Adipocyte (in vitro differentiated cells): ENCODE results near the gene PITPNM3.

Experiments
- DNase-seq: peaks from one replicate; pipeline ENCODE4 v3.0.0-alpha.2; 2015; ENCODE audit warnings: low read depth
- H3K27me3 ChIP-seq: replicated peaks from 2 replicates; pipeline ENCODE4 v1.7.0; 2013; ENCODE audit warnings: mild to moderate bottlenecking, low read length, moderate library complexity; ENCODE audit not compliant: control insufficient read depth, insufficient read depth
- H3K36me3 ChIP-seq: 2 replicates; pipeline ENCODE4 v1.7.0; 2013; ENCODE audit warnings: low read length, mild to moderate bottlenecking, moderate library complexity; ENCODE audit not compliant: control insufficient read depth, insufficient read depth, severe bottlenecking
- H3K4me1 ChIP-seq: 2 replicates; pipeline ENCODE4 v1.7.0; 2013; ENCODE audit warnings: mild to moderate bottlenecking, low read length, moderate library complexity; ENCODE audit not compliant: control insufficient read depth, insufficient read depth
- H3K4me3 ChIP-seq: 2 replicates; pipeline ENCODE4 v1.7.0; 2013; ENCODE audit warnings: mild to moderate bottlenecking, low read length, moderate library complexity
- H3K9ac ChIP-seq: 2 replicates; pipeline ENCODE4 v1.7.0; 2013; ENCODE audit warnings: mild to moderate bottlenecking, low read length, moderate library complexity
- H3K9me3 ChIP-seq: 2 replicates; pipeline ENCODE4 v1.7.0; 2013; ENCODE audit warnings: mild to moderate bottlenecking, low read length, moderate library complexity; ENCODE audit not compliant: control insufficient read depth

PITPNM3 gene

DNA sequence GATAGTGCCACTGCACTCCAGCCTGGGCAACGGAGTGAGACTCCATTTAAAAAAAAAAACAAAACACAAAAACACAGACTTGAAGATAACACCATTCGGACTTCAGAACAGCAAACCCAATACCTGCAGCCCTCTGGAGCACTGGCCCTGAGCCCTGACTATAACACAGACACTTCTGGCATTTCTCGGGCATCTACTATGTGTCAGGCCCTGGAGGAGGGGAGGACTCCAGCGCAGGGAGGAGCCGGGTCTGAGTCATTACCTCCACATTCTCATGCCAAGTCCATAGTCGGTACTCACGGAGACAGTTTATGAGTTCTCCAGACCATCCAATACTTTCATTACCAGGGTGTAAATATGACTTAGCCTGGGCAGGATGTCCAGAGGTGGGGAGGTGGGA lies 48.8 kb downstream of the PITPNM3 start:
- Histone ChIP-seq H3K9ac (no peak overlapping the region), H3K4me3 (no peak overlapping the region), H3K36me3 (no peaks in the 10 kb centered on the region), H3K27me3 (no peaks in the 10 kb centered on the region), H3K4me1 (peaks cover 36% of the 10 kb centered on the region), H3K9me3 (no peaks in the 10 kb centered on the region)
- DNase-seq = peak; percentile 78

DNA sequence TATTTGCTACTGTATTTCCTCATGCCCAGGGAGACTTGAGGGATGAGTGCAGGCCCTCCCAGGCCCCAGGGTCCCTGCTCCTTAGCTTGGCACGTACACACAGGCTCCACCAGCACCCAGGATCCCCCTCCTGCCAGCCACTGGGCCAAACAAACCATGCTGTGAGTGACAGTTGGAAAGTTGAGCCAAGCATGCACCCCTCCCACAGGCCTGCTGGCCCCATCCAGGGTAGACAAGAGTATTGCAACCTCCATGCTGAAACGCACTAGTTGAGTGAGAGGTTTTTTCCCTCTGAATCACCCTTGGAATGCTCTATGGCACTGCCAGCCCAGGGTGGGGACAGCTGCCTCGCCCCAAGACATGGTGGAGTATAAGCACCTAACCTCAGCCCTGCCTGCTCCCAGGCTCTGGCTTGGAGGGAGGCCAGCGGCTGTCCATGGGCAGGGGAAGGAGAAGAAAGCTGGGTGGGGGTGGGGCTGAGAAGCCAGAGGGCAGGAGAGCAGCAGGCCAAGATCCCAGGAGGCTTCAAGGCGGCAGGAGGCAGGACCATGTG lies 49.6 kb downstream of the PITPNM3 start:
- Histone ChIP-seq H3K9me3 (no peaks in the 10 kb centered on the region), H3K36me3 (no peaks in the 10 kb centered on the region), H3K27me3 (no peaks in the 10 kb centered on the region), H3K4me1 (peaks cover 36% of the 10 kb centered on the region), H3K4me3 (no peak overlapping the region), H3K9ac (no peak overlapping the region)
- DNase-seq = peak; percentile 59

DNA sequence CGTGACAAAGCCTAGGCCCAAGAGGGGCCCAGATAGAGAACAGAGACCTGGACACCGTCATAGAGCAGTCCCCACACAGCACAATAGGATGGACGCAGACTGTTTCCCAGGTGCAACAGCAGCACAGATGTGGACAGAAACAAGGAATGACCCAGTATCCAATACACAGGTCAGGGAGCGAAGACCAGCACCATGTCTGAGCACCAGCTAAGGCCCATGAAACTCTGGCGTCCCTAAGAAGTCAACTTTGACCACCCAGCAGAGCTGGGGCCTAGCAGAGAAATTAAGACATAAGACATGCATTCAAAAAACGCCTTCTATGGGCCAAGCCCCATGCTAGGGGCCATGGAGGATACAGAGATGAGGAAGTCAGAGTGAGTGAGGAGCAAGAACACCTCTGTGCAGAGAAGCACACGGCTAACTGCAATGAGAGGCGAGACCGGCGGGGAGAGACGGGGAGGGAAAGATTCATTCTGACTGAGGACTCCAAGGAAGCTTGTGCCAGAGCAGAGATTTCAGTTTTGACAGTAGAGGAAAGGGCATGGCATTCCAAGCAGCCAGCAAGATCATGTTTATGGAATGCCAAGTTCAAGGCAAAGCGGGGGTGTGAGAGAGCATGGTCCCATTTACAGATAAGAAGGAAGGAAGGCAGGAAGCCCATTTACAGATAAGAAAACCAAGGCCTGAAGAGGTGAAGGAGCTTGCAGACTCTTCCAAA lies 50.8 kb downstream of the PITPNM3 start:
- peak; percentile 34 for DNase-seq
- no peaks in the 10 kb centered on the region for H3K9me3 ChIP-seq
- H3K9ac ChIP-seq = peak overlapping the region; percentile 23
- peak overlapping the region; percentile 25 for H3K4me3 ChIP-seq
- no peaks in the 10 kb centered on the region for H3K27me3 ChIP-seq
- H3K36me3 ChIP-seq = no peaks in the 10 kb centered on the region
- peaks cover 36% of the 10 kb centered on the region for H3K4me1 ChIP-seq

DNA sequence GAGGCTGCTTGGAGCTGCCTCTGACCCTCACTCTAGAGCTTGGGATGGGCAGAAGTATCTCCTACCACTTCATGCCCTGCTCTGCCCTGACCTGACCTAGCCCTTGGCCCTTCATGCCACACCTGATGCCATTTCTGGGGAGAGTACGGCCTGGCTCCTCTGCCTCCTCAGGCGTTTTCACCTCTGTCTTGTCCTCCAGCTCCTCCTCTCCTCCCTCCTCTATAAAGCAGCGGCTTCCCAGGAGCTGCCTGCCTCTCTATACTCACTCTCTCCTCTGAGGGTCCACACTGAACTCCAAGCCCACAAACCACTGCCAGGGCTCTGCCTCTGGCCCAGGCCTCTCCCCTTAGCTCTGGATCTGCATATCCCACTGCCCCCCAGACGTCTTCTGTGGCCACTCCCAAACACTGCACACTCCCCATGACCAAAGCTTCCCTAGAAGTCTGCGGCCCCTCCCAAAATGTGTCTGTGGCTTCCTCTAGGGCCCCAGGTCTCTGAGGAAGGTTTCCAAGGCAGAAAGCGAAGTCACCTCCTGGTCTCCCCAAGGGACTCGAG lies 52.6 kb downstream of the PITPNM3 start:
- Histone ChIP-seq H3K4me1 (peaks cover 29% of the 10 kb centered on the region), H3K9me3 (no peaks in the 10 kb centered on the region), H3K4me3 (no peak overlapping the region), H3K36me3 (no peaks in the 10 kb centered on the region), H3K27me3 (no peaks in the 10 kb centered on the region), H3K9ac (no peak overlapping the region)
- DNase-seq = no peak

DNA sequence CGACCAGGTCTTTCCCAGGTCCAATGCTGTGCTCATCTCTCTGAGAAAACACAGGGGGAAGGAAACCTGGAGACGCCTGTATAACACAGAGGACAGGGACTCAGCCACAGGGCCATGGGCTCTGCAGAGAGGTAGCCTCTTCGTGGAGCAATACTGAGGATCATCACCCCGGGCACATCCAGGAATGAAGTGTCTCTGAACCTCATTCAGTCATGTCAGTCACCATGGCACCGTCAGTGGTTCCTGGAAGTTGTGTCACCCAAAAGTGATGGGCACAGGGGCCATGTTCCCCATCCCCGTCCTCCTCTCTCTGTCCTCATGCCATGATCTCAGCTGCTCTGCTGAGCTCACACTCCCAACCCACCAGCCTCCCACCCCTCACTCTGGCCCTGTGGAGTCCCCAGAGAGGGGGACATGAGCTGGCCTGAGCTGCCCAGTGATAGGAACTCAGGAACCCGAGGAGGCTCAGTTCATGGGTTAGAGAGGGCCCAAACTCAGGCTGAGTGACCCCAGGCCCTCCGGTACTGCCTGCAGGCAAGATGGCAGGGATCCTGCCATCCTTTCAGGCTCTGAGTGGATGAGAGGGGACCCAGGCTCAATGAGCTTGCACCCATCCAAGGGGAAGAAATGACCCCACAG lies 53.4 kb downstream of the PITPNM3 start:
- H3K36me3 ChIP-seq = no peaks in the 10 kb centered on the region
- no peak overlapping the region for H3K9ac ChIP-seq
- no peak for DNase-seq
- H3K9me3 ChIP-seq = no peaks in the 10 kb centered on the region
- H3K4me1 ChIP-seq = peaks cover 26% of the 10 kb centered on the region
- no peaks in the 10 kb centered on the region for H3K27me3 ChIP-seq
- H3K4me3 ChIP-seq = no peak overlapping the region

DNA sequence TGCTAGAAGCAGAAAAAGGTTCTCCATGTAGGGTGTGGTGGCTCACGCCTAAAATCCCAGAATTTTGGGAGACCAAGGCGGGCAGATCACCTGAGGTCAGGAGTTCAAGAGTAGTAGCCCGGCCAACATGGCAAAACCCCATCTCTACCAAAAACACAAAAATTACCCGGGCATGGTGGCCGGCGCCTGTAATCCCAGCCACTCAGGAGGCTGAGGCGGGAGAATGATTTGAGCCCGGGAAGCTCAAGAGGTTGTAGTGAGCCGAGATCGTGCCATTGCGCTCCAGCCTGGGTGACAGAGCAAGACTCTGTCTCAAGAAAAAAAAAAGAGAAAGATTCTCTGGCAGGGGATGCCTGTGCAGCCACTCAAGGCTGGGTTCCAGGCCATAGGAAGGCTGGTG lies 54.2 kb downstream of the PITPNM3 start:
- Histone ChIP-seq H3K9me3 (no peaks in the 10 kb centered on the region), H3K27me3 (peaks cover 2% of the 10 kb centered on the region), H3K4me3 (no peak overlapping the region), H3K9ac (no peak overlapping the region), H3K4me1 (peaks cover 19% of the 10 kb centered on the region), H3K36me3 (no peaks in the 10 kb centered on the region)
- no peak for DNase-seq

DNA sequence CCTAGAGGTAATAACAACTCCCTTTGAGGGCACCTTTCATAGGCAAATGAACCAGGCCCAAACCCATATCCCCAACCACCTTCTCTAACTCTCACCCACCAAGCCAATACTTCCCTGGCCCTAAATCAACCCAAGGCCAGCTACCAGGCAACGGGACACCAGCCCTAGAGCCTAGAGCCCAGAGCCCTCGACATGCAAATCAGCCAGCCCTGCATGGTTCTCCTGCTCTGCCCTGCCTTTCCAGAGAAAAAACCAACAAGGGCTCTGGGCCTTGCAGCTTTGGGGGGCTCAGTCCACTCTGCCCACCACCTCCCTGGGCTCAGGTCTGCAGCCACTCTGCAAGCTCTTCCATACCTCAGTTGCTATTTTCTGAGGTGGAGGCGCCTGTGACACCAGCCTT lies 55.0 kb downstream of the PITPNM3 start:
- DNase-seq = no peak
- peaks cover 11% of the 10 kb centered on the region for H3K4me1 ChIP-seq
- H3K9me3 ChIP-seq = no peaks in the 10 kb centered on the region
- peaks cover 7% of the 10 kb centered on the region for H3K27me3 ChIP-seq
- H3K4me3 ChIP-seq = no peak overlapping the region
- no peaks in the 10 kb centered on the region for H3K36me3 ChIP-seq
- no peak overlapping the region for H3K9ac ChIP-seq

DNA sequence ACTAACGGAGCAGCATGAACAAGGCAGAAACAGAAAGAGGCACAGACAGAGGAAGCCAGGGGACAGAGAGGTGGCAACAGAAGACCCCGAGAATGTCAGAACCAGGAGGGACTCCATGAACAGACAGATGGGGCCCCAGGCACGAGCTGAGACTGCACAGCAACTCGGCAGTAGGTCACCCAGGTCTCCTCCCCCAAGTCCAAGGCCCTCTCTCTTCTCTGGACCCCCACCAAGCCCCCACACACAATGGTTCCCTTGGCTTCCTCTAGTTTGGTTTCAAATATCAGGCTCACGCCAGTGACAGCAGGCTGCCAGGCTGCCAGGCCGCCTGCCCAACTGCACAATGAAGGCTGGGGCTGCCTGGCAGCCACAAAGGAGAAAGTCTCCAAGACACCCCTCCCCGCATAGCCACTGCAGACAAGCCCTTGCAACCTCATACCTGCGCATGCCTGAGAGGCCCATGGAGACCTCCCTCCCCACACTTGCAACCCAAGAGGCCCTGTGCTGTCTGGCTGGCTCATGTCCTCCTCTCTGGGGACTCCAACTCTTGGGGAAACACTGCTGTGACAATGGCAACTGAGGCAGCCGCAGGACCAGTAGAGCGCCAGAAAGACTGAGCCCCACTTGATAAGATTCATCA lies 57.3 kb downstream of the PITPNM3 start:
- Histone ChIP-seq H3K4me3 (no peak overlapping the region), H3K36me3 (no peaks in the 10 kb centered on the region), H3K27me3 (peaks cover 19% of the 10 kb centered on the region), H3K9me3 (no peaks in the 10 kb centered on the region), H3K4me1 (no peaks in the 10 kb centered on the region), H3K9ac (no peak overlapping the region)
- no peak for DNase-seq

DNA sequence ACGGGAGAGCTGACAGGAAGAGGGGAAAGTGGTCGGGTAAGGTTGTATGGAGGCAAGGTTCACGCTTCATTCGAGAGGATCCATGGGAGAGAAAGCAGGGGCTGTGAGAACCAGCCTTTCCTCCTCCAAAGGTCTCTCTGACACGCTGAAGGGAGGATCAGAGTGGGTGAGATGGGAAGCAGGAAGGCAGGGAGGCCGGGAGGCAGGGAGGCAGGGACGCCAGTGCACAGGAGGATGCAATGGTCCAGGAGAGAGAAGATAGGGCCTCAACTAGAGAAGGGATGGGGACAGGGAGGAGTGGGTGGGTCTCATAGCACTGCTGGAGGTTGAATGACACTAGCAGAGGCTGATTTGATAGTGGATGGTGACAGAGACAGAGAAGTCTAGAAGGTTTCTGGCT lies 58.0 kb downstream of the PITPNM3 start:
- H3K27me3 ChIP-seq = peaks cover 19% of the 10 kb centered on the region
- no peak for DNase-seq

DNA sequence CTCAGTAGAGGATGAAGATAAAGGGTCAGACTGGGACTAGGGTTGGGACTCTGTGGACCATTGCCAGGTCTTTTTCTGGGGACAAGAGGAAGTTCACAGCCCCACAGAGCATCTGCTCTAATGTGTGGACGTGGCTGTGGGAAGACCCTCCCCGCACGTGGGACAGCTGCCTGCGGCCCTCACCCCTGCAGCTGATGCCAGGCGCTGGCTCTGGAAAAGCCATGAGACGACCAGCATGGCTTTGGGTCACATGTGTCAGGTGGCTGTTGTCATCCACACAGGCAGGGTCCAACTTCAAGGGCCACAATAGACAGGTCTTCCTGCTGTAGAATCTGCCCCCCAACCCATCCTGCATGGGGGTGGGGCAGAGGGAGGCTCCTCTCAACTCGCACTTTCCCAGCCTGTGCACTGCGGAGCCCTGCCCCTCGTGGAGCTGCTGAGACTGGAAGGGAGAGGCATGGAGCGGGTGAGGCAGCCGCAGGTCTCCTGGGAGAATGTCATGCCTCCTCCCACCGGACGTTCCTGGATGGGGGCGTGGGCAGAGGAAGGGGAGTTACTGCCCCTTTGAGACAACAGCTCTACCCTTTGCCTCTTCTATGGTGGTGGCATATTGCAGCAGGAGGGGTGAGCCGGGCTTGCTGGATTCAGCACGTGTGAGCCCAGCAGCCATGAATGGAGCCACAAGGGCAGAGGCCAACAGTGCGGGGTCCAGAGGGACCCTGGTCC lies 58.7 kb downstream of the PITPNM3 start:
- H3K36me3 ChIP-seq = no peaks in the 10 kb centered on the region
- H3K27me3 ChIP-seq = peaks cover 19% of the 10 kb centered on the region
- H3K4me1 ChIP-seq = no peaks in the 10 kb centered on the region
- no peak overlapping the region for H3K4me3 ChIP-seq
- H3K9me3 ChIP-seq = no peaks in the 10 kb centered on the region
- H3K9ac ChIP-seq = no peak overlapping the region
- no peak for DNase-seq

More for the DNA sequence above, 58.0 kb downstream of the PITPNM3 start:
- Histone ChIP-seq H3K4me1 (no peaks in the 10 kb centered on the region), H3K9me3 (no peaks in the 10 kb centered on the region), H3K4me3 (no peak overlapping the region), H3K36me3 (no peaks in the 10 kb centered on the region), H3K9ac (no peak overlapping the region)
